Esophagus (tissue), 2 donors: ENCODE results near the gene INCENP. TPM values are rescaled to one million over a fixed set of nuclear protein-coding genes. Genes with fewer than 3 reads are reported as not detected.
"Not testable (repeated sequence)": the region's sequence is repeated elsewhere in the genome, so short reads cannot be mapped to it uniquely, and the experiment has no call there.

Experiments
- H3K27ac ChIP-seq, 2 donors: one replicate each; pipeline ENCODE4 v1.5.1; 2013; ENCODE audit warnings: low read depth in 2 of 2, mild to moderate bottlenecking in 2 of 2, inconsistent platforms in 1 of 2, low read length in 1 of 2, moderate library complexity in 1 of 2
- H3K27me3 ChIP-seq, 2 donors: one replicate each; pipeline ENCODE4 v1.6.1; 2013; ENCODE audit warnings: low read length in 2 of 2, control low read depth in 1 of 2, mild to moderate bottlenecking in 1 of 2; ENCODE audit not compliant: insufficient read depth in 2 of 2, control insufficient read depth in 1 of 2
- H3K36me3 ChIP-seq, 2 donors: one replicate each; pipeline ENCODE4 v1.6.1; 2013; ENCODE audit warnings: low read length in 1 of 2; ENCODE audit not compliant: control insufficient read depth in 2 of 2, insufficient read depth in 2 of 2
- H3K4me1 ChIP-seq, 2 donors: one replicate each; pipeline ENCODE4 v1.6.1; 2013; ENCODE audit warnings: low read length in 1 of 2; ENCODE audit not compliant: control insufficient read depth in 2 of 2, insufficient read depth in 2 of 2
- H3K4me3 ChIP-seq, 2 donors: one replicate each; pipeline ENCODE4 v1.5.1; 2013; ENCODE audit warnings: low read length in 2 of 2, mild to moderate bottlenecking in 2 of 2, low read depth in 1 of 2, moderate library complexity in 1 of 2
- H3K9me3 ChIP-seq, 2 donors: one replicate each; pipeline ENCODE4 v1.6.1; 2013; ENCODE audit warnings: mild to moderate bottlenecking in 2 of 2, low read depth in 1 of 2, low read length in 1 of 2, moderate library complexity in 1 of 2; ENCODE audit not compliant: control insufficient read depth in 2 of 2, insufficient read depth in 1 of 2
- WGBS, 2 donors: extraction: QIAGEN DNeasy Blood & Tissue Kit; methylation state at CpG; one replicate each; pipeline ENCODE4 v1.1.7; 2013; 5-methylcytosine and 5-hydroxymethylcytosine counted together
- polyA plus RNA-seq, 2 donors: library from polyadenylated mRNA; stranded (reverse); fragments of 200-250 nt; gene quantifications; one replicate each; pipeline ENCODE4 v1.2.3, GENCODE V29; 2013
- donor health status: healthy with polysubstance abuse.
- donor health status: Bipolar disorder and iron deficiency.

INCENP gene
- 10 to 100 TPM; 13.7 to 17.5 TPM for polyA plus RNA-seq

GRCh38 chr11:62123669-62124185 is at the start of gene INCENP:
TSS of gene INCENP (plus strand) at chr11:62124011. CDS start at chr11:62128162, 4,151 bp downstream.
- H3K36me3 ChIP-seq, result peaks cover 4 to 6% of the 10 kb centered on the region in 2 donors
- H3K27me3 ChIP-seq, result no peaks in the 10 kb centered on the region
- peak within 1 kb of the TSS; percentile 74 to 83 for H3K4me3 ChIP-seq
- H3K9me3 ChIP-seq, result no peaks in the 10 kb centered on the region
- H3K27ac ChIP-seq, result peak within 1 kb of the TSS; percentile 65 to 95
- WGBS, 2 donors, result 0% methylated on average over 39 of the region's 39 CpGs
- H3K4me1 ChIP-seq, result peaks cover 2 to 8% of the 10 kb centered on the region in 2 donors

- H3K27me3 ChIP-seq, result no peaks in the 10 kb centered on the region
- H3K4me1 ChIP-seq, result no peaks in the 10 kb centered on the region
- no peaks in the 10 kb centered on the region for H3K36me3 ChIP-seq
- H3K27ac ChIP-seq, result no peak overlapping the region
- H3K4me3 ChIP-seq, result no peak overlapping the region
- H3K9me3 ChIP-seq, result no peaks in the 10 kb centered on the region
- 85 to 100% methylated on average over 2 of the region's 2 CpGs for WGBS, 2 donors
Measured at GRCh38 chr11:62075438-62075837, 48.4 kb upstream of the INCENP start.

GRCh38 chr11:62077132-62077531 is 46.7 kb upstream of the INCENP start:
- no peak overlapping the region for H3K27ac ChIP-seq
- H3K27me3 ChIP-seq, result no peaks in the 10 kb centered on the region
- H3K4me1 ChIP-seq, result no peaks in the 10 kb centered on the region
- no peak overlapping the region for H3K4me3 ChIP-seq
- no peaks in the 10 kb centered on the region for H3K36me3 ChIP-seq
- no peaks in the 10 kb centered on the region for H3K9me3 ChIP-seq
- 84 to 85% methylated on average over 3 of the region's 3 CpGs for WGBS, 2 donors

- no peak overlapping the region for H3K4me3 ChIP-seq
- 8 to 13% methylated on average over 16 of the region's 16 CpGs for WGBS, 2 donors
- H3K4me1 ChIP-seq, result no peaks in the 10 kb centered on the region
- H3K36me3 ChIP-seq, result no peaks in the 10 kb centered on the region
- no peaks in the 10 kb centered on the region for H3K27me3 ChIP-seq
- no peak overlapping the region for H3K27ac ChIP-seq
- no peaks in the 10 kb centered on the region for H3K9me3 ChIP-seq
Measured at GRCh38 chr11:62081378-62082291, 42.2 kb upstream of the INCENP start.

GRCh38 chr11:62082292-62082657 is 41.5 kb upstream of the INCENP start:
- WGBS, 2 donors, result 32 to 34% methylated on average over 7 of the region's 7 CpGs

GRCh38 chr11:62084801-62085200 is 39.0 kb upstream of the INCENP start:
- not testable (repeated sequence) for H3K27me3 ChIP-seq, H3K4me3 ChIP-seq, H3K27ac ChIP-seq, H3K9me3 ChIP-seq, H3K4me1 ChIP-seq, H3K36me3 ChIP-seq
- WGBS, 2 donors, result 92 to 96% methylated on average over 6 of the region's 6 CpGs

More at GRCh38 chr11:62082292-62082657, 41.5 kb upstream of the INCENP start:
- H3K36me3 ChIP-seq, result no peaks in the 10 kb centered on the region
- H3K4me1 ChIP-seq, result no peaks in the 10 kb centered on the region
- no peak overlapping the region for H3K27ac ChIP-seq
- H3K4me3 ChIP-seq, result no peak overlapping the region
- H3K9me3 ChIP-seq, result no peaks in the 10 kb centered on the region
- H3K27me3 ChIP-seq, result no peaks in the 10 kb centered on the region

GRCh38 chr11:62087694-62088093 is 36.1 kb upstream of the INCENP start:
- Histone ChIP-seq H3K36me3 (no peaks in the 10 kb centered on the region), H3K27me3 (no peaks in the 10 kb centered on the region), H3K9me3 (no peaks in the 10 kb centered on the region), H3K4me3 (no peak overlapping the region), H3K27ac (no peak overlapping the region), H3K4me1 (no peaks in the 10 kb centered on the region)
- 87 to 89% methylated on average over 1 of the region's 1 CpG for WGBS, 2 donors

GRCh38 chr11:62088331-62088933 is 35.4 kb upstream of the INCENP start:
- H3K36me3 ChIP-seq, result no peaks in the 10 kb centered on the region
- H3K27ac ChIP-seq, result no peak overlapping the region
- no peaks in the 10 kb centered on the region for H3K27me3 ChIP-seq
- H3K9me3 ChIP-seq, result no peaks in the 10 kb centered on the region
- H3K4me3 ChIP-seq, result no peak overlapping the region
- no peaks in the 10 kb centered on the region for H3K4me1 ChIP-seq
- WGBS, 2 donors, result 33 to 40% methylated on average over 1 of the region's 1 CpG

GRCh38 chr11:62103141-62103540 is 20.7 kb upstream of the INCENP start:
- Histone ChIP-seq H3K27ac (no peak overlapping the region), H3K4me3 (no peak overlapping the region), H3K4me1 (no peaks in the 10 kb centered on the region), H3K9me3 (no peaks in the 10 kb centered on the region), H3K27me3 (no peaks in the 10 kb centered on the region), H3K36me3 (no peaks in the 10 kb centered on the region)
